T-helper 1 cell (primary cell): ENCODE results near the gene OR10A3.

ENCODE experiments used
- DNase-seq, 5 donors: peaks; one replicate each; pipeline ENCODE4 v3.0.0-alpha.2; 2012 to 2020

OR10A3 gene

DNA sequence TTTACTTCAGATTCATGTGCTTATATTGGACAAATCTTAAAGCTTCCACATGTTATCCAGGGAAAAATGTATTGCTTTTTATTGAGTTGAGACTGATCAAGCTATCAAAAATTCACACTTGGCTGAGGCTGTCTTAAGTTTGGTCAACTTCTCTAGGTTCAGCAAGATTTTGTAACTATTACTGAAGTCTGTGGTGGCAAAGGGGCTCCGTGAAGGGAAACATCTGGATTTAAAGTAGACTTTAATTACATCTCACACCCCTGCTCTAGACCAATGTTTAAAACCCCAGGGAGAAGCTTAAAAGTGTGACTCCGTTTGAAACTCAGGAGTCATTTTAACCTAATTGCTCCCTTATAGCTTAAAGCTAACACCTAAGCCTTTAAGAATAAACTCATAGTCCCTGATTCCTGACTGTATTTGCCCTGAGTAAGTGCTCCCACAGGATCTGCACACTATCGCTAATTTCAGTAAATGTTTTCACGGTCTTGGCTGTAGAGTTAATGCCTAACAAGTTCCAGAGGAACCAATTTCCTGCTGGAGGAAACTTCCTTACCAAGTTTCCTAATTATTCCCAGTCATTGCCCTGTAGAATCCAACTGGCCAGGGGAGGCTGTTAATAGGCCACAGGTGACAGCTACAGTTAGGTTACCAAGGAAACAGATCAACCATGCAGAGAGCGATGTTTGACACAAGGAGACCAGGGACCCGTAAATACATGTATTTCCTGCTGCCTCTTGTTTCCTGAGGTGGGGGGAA is 50.9 kb downstream of the OR10A3 start:
- DNase-seq, result no peak

DNA sequence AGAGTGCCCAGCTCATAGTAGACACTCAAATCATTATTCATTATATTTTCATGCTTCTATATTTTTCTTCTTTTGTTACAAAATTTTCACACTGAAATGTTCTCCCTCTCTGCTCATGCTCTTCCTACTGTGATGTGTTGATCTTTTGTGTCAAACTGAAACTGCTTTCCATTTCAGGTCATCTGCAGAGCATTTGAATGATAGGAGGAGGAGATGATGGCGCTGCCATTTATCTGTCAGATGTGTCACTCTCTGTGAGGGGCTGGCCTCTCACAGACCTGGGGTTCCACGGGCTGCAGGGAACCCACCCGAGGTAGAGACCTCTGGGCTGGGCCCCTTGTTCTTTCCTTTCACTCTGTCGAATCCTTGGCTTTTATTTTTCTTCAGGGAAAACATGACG is 51.5 kb downstream of the OR10A3 start:
- DNase-seq, result no peak
